IMR-90 (cell line): Measurements from ENCODE around the gene LARP1. TPM values are rescaled to one million over a fixed set of nuclear protein-coding genes. Genes with fewer than 3 reads are reported as not detected.

Source experiments
- ATAC-seq: fragments of 200-7000 bp; cut with Tn5 transposase; 2 replicates; pipeline ENCODE4 v1.9.1; 2020; ENCODE audit warnings: low read depth, mild to moderate bottlenecking, moderate library complexity
- BruUV-seq: library from RNA; stranded (reverse); fragments of 400-500 nt; replicated peaks from 2 replicates; lab custom pipeline; 2021; lab: Mats Ljungman, UMichigan
- CTCF ChIA-PET: fragments of 300-600 bp; formaldehyde crosslinking; extraction: SDS; loops from one replicate; lab custom pipeline; 2021; ENCODE audit warnings: antibody characterized with exemption; lab: Yijun Ruan, JAX
- POLR2A ChIA-PET: fragments of 300-600 bp; sonication (Branson Sonifier 250); formaldehyde crosslinking; loops from one replicate; lab custom pipeline; 2022; ENCODE audit warnings: antibody characterized with exemption; ENCODE audit not compliant: unreplicated experiment; lab: Charles Lee
- DNase-seq: peaks from one replicate; pipeline ENCODE4 v3.0.0; 2013
- H2AFZ ChIP-seq: replicated peaks from 2 replicates; pipeline ENCODE3; 2013; ENCODE audit warnings: low read length, mild to moderate bottlenecking; ENCODE audit not compliant: poor library complexity
- H2AK5ac ChIP-seq: 2 replicates; pipeline ENCODE4 v1.6.1; 2013; ENCODE audit warnings: low read depth, low read length, inconsistent platforms
- H2AK9ac ChIP-seq: replicated peaks from 2 replicates; pipeline ENCODE3; 2013; ENCODE audit warnings: mild to moderate bottlenecking, low read depth, low read length, moderate library complexity; ENCODE audit not compliant: poor library complexity
- H2BK120ac ChIP-seq: 2 replicates; pipeline ENCODE4 v1.6.1; 2013; ENCODE audit warnings: low read depth, low read length, inconsistent platforms
- H2BK15ac ChIP-seq: 3 replicates; pipeline ENCODE4 v1.6.1; 2013; ENCODE audit warnings: low read depth, low read length, inconsistent platforms
- H2BK20ac ChIP-seq: 2 replicates; pipeline ENCODE4 v1.6.1; 2013; ENCODE audit warnings: low read depth, mild to moderate bottlenecking, inconsistent platforms, low read length, moderate library complexity
- H2BK5ac ChIP-seq: 2 replicates; pipeline ENCODE4 v1.6.1; 2013; ENCODE audit warnings: mild to moderate bottlenecking, low read depth, low read length, inconsistent platforms; ENCODE audit not compliant: poor library complexity, severe bottlenecking
- H3K14ac ChIP-seq: replicated peaks from 2 replicates; pipeline ENCODE4 v1.6.1; 2013; ENCODE audit warnings: low read depth, low read length, inconsistent platforms
- H3K18ac ChIP-seq: 2 replicates; pipeline ENCODE4 v1.6.1; 2013; ENCODE audit warnings: low read depth, low read length, control low read depth
- H3K23ac ChIP-seq: 2 replicates; pipeline ENCODE4 v1.6.1; 2013; ENCODE audit warnings: low read depth, low read length, inconsistent platforms
- H3K27ac ChIP-seq: 2 replicates; pipeline ENCODE4 v1.5.1; 2013; ENCODE audit warnings: mild to moderate bottlenecking, control low read depth, low read length; ENCODE audit not compliant: insufficient read depth
- H3K27me3 ChIP-seq: 2 replicates; pipeline ENCODE4 v1.6.1; 2013; ENCODE audit warnings: low read length; ENCODE audit not compliant: control insufficient read depth, insufficient read depth
- H3K36me3 ChIP-seq: 2 replicates; pipeline ENCODE4 v1.6.1; 2013; ENCODE audit warnings: low read length, mixed read lengths; ENCODE audit not compliant: control insufficient read depth, insufficient read depth
- H3K4ac ChIP-seq: 2 replicates; pipeline ENCODE4 v1.6.1; 2013; ENCODE audit warnings: low read depth, low read length, inconsistent platforms
- H3K4me1 ChIP-seq: 2 replicates; pipeline ENCODE4 v1.6.1; 2013; ENCODE audit warnings: low read length, mixed read lengths; ENCODE audit not compliant: control insufficient read depth, insufficient read depth
- H3K4me2 ChIP-seq: 2 replicates; pipeline ENCODE4 v1.6.1; 2013; ENCODE audit warnings: low read depth, mild to moderate bottlenecking, control low read depth, low read length, moderate library complexity
- H3K4me3 ChIP-seq: 2 replicates; pipeline ENCODE4 v1.5.1; 2013; ENCODE audit warnings: low read depth, mild to moderate bottlenecking, control low read depth, low read length, moderate library complexity; ENCODE audit not compliant: insufficient read depth
- H3K56ac ChIP-seq: 2 replicates; pipeline ENCODE4 v1.6.1; 2013; ENCODE audit warnings: low read length, inconsistent platforms; ENCODE audit not compliant: insufficient read depth; ENCODE audit errors: extremely low read depth
- H3K79me1 ChIP-seq, 2 experiments: 2 replicates each; pipeline ENCODE4 v1.6.1; 2013; ENCODE audit warnings: low read length in 2 of 2, inconsistent platforms in 1 of 2, low read depth in 1 of 2
- H3K9ac ChIP-seq: 2 replicates; pipeline ENCODE4 v1.6.1; 2013; ENCODE audit warnings: low read depth, low read length, control low read depth
- H3K9me1 ChIP-seq: 2 replicates; pipeline ENCODE4 v1.6.1; 2013; ENCODE audit warnings: low read length, inconsistent platforms; ENCODE audit not compliant: insufficient read depth
- H3K9me3 ChIP-seq: 2 replicates; pipeline ENCODE4 v1.6.1; 2013; ENCODE audit warnings: low read length; ENCODE audit not compliant: control insufficient read depth, insufficient read depth
- H4K20me1 ChIP-seq: 2 replicates; pipeline ENCODE4 v1.6.1; 2013; ENCODE audit warnings: low read length, inconsistent platforms; ENCODE audit not compliant: insufficient read depth
- H4K5ac ChIP-seq: 2 replicates; pipeline ENCODE4 v1.6.1; 2013; ENCODE audit warnings: mild to moderate bottlenecking, low read depth, low read length, control low read depth
- H4K8ac ChIP-seq, 2 experiments: 2 replicates each; pipeline ENCODE4 v1.6.1; 2013; ENCODE audit warnings: low read depth in 2 of 2, low read length in 2 of 2, control low read depth in 1 of 2, inconsistent platforms in 1 of 2
- H4K91ac ChIP-seq: 2 replicates; pipeline ENCODE4 v1.6.1; 2013; ENCODE audit warnings: low read depth, low read length, inconsistent platforms; ENCODE audit not compliant: insufficient read depth
- CHD1 ChIP-seq: IDR thresholded peaks from 2 replicates; pipeline ENCODE4 v1.6.1; 2012; ENCODE audit warnings: low read depth, low read length, improper control_type of control experiment
- WGBS, 2 experiments: methylation state at CpG; one replicate each; pipeline versions ENCODE4 v1.1.5 to v1.1.7; 2013; ENCODE audit warnings: missing lambda C conversion rate in 2 of 2; ENCODE audit not compliant: insufficient read length in 1 of 2; ENCODE audit errors: extremely low coverage in 2 of 2; 5-methylcytosine and 5-hydroxymethylcytosine counted together
- dilution Hi-C: fragments of 300-500 bp; cut with HindIII; formaldehyde crosslinking; loops from one replicate; pipeline ENCODE4 v1.14.3; 2018; ENCODE audit warnings: low sequenced_read_pairs; ENCODE audit not compliant: unreplicated experiment
- in situ Hi-C: fragments of 300-500 bp; cut with MboI; formaldehyde crosslinking; loops from 3 replicates; pipeline ENCODE4 v1.14.3; 2019; ENCODE audit warnings: low sequenced_read_pairs, inconsistent platforms, mixed read lengths
- intact Hi-C: fragments of 100-400 bp; cut with micrococcal nuclease; formaldehyde crosslinking; loops from 2 replicates; pipeline ENCODE4 v1.10.0; 2022
- polyA plus RNA-seq, 3 experiments: library from polyadenylated mRNA; depleted of rRNA; stranded (reverse); fragments of >200 nt; gene quantifications; 2 replicates each; pipeline ENCODE4 v1.2.3, GENCODE V29; 2012; ENCODE audit warnings: low replicate concordance in 1 of 3
- total RNA-seq: library from RNA; depleted of rRNA; stranded (reverse); fragments of >200 nt; gene quantifications from 2 replicates; pipeline ENCODE4 v1.2.3, GENCODE V29; 2012

LARP1 gene
- total and polyA plus RNA-seq, 2 of the 4 experiments (the other 2 are of a cell fraction) = 47.3 to 77.4 TPM

- CTCF ChIA-PET = interaction anchor here (0.5 to 1.1 kb wide), 3 partner anchors 9 to 132 kb away, joined by 3 to 5 read pairs (median 4); no protein-coding TSS in a partner anchor
Observed at GRCh38 chr5:154793599-154794524, 38.7 kb downstream of the LARP1 start.

More at GRCh38 chr5:154793599-154794524, 38.7 kb downstream of the LARP1 start:
- dilution Hi-C loops = no loop called here
- H2BK20ac ChIP-seq = 0 out of 2 replicates have a peak overlapping the region, but pooled peaks have one; percentile 57
- peak overlapping the region; percentile 56 for H2AK9ac ChIP-seq
- H4K20me1 ChIP-seq = peaks cover 64% of the 10 kb centered on the region
- DNase-seq = peak; percentile 77
- no peak for TF ChIP-seq CHD1
- peaks cover 33 to 70% of the 10 kb centered on the region in 2 experiments for H3K79me1 ChIP-seq
- peak overlapping the region; percentile 39 for H2BK5ac ChIP-seq
- peak; percentile 83 for ATAC-seq
- peaks cover 30% of the 10 kb centered on the region for H3K36me3 ChIP-seq
- peaks cover 36% of the 10 kb centered on the region for H3K9me1 ChIP-seq
- 0 out of 2 replicates have a peak overlapping the region, but pooled peaks have one; percentile 41 for H2BK120ac ChIP-seq
- peak overlapping the region in 1 of 2 experiments; percentile 63; a peak in 2 of 4 replicates for H4K8ac ChIP-seq
- no TSS peak for BruUV-seq
- H3K4me3 ChIP-seq = no peak overlapping the region
- peak overlapping the region; percentile 21; the same call in 1 of the 2 replicates for H3K18ac ChIP-seq
- H2AK5ac ChIP-seq = no peak overlapping the region; the same call in 1 of the 2 replicates
- 0 out of 2 replicates have a peak overlapping the region, but pooled peaks have one; percentile 7 for H3K14ac ChIP-seq
- peaks cover 22% of the 10 kb centered on the region for H3K4me1 ChIP-seq
- peak overlapping the region; percentile 65 for H3K27ac ChIP-seq
- no peaks in the 10 kb centered on the region for H3K9me3 ChIP-seq
- H3K27me3 ChIP-seq = no peaks in the 10 kb centered on the region
- no peak overlapping the region for H4K5ac ChIP-seq
- intact Hi-C loops = loop anchor here (2.0 kb wide), 2 partner anchors 37 to 63 kb away; no protein-coding TSS in a partner anchor
- H3K4ac ChIP-seq = peak overlapping the region; percentile 24; the same call in 1 of the 2 replicates
- in situ Hi-C loops = no loop called here
- H3K23ac ChIP-seq = no peak overlapping the region
- H3K4me2 ChIP-seq = peak overlapping the region; percentile 34; the same call in 1 of the 2 replicates
- no CpG with 5 or more reads among the region's 32 CpGs for WGBS, 2 experiments
- no peak overlapping the region for H2BK15ac ChIP-seq
- POLR2A ChIA-PET = no interaction called here
- no peak overlapping the region for H2AFZ ChIP-seq
- no peak overlapping the region for H4K91ac ChIP-seq
- no peak overlapping the region for H3K9ac ChIP-seq
- H3K56ac ChIP-seq = no peak overlapping the region
